SK-N-SH treated with all-trans-retinoic acid at 6 μM for 48 hours (cell line): ENCODE results near the gene COL16A1.

Experiments
- ATAC-seq: fragments of 200-7000 bp; cut with Tn5 transposase; 3 replicates; pipeline ENCODE4 v1.9.1; 2020; ENCODE audit warnings: mild to moderate bottlenecking, moderate library complexity
- ARNTL ChIP-seq: fragments of 450-650 bp; formaldehyde crosslinking; IDR thresholded peaks from 2 replicates; pipeline ENCODE4 v1.5.0; 2020; ENCODE audit warnings: low read depth, mild to moderate bottlenecking, moderate library complexity, borderline replicate concordance
- CSRNP3 ChIP-seq: fragments of 250-450 bp; sonication (Bioruptor Pico); IDR thresholded peaks from 2 replicates; pipeline ENCODE4 v1.5.1; 2021; ENCODE audit warnings: mild to moderate bottlenecking, moderate library complexity
- ESRRG ChIP-seq: fragments of 250-450 bp; sonication (Bioruptor Pico); IDR thresholded peaks from 2 replicates; pipeline ENCODE4 v1.6.1; 2021; ENCODE audit warnings: mild to moderate bottlenecking
- GLIS3 ChIP-seq: fragments of 250-450 bp; sonication (Bioruptor Pico); IDR thresholded peaks from 2 replicates; pipeline ENCODE4 v1.5.0; 2020; ENCODE audit warnings: mild to moderate bottlenecking, moderate library complexity
- ISL1 ChIP-seq: fragments of 250-450 bp; sonication (Bioruptor Pico); IDR thresholded peaks from 2 replicates; pipeline ENCODE4 v2.1.2; 2022; ENCODE audit warnings: mild to moderate bottlenecking, moderate library complexity
- OSR1 ChIP-seq: fragments of 250-450 bp; sonication (Bioruptor Pico); IDR thresholded peaks from 2 replicates; pipeline ENCODE4 v1.8.0; 2022; ENCODE audit warnings: moderate library complexity, mild to moderate bottlenecking, inconsistent platforms
- TCF4 ChIP-seq: fragments of 250-450 bp; sonication (Bioruptor Pico); IDR thresholded peaks from 2 replicates; pipeline ENCODE4 v1.8.0; 2021; ENCODE audit warnings: mild to moderate bottlenecking, moderate library complexity, borderline replicate concordance
- TOX ChIP-seq: fragments of 250-450 bp; sonication (Bioruptor Pico); IDR thresholded peaks from 2 replicates; pipeline ENCODE4 v1.8.0; 2021; ENCODE audit warnings: mild to moderate bottlenecking, moderate library complexity, borderline replicate concordance
- ZC3H10 ChIP-seq: fragments of 250-450 bp; sonication (Bioruptor Pico); IDR thresholded peaks from 2 replicates; pipeline ENCODE4 v1.5.1; 2021; ENCODE audit warnings: mild to moderate bottlenecking, moderate library complexity
- ZFP30 ChIP-seq: fragments of 450-650 bp; formaldehyde crosslinking; IDR thresholded peaks from 2 replicates; pipeline ENCODE4 v1.5.0; 2022; ENCODE audit warnings: mild to moderate bottlenecking, moderate library complexity
- ZNF565 ChIP-seq: fragments of 450-650 bp; formaldehyde crosslinking; conservative IDR thresholded peaks from 2 replicates; pipeline ENCODE4 v1.5.0; 2020; ENCODE audit warnings: low read depth, mild to moderate bottlenecking, moderate library complexity
- ZNF70 ChIP-seq: fragments of 450-650 bp; formaldehyde crosslinking; IDR thresholded peaks from 2 replicates; pipeline ENCODE4 v1.5.0; 2020; ENCODE audit warnings: mild to moderate bottlenecking, moderate library complexity
- ZNF8 ChIP-seq: fragments of 450-650 bp; formaldehyde crosslinking; IDR thresholded peaks from 2 replicates; pipeline ENCODE4 v1.5.0; 2020; ENCODE audit warnings: mild to moderate bottlenecking, moderate library complexity
- TF ChIP-seq, protein P1 (sequence below): fragments of 250-450 bp; sonication (Bioruptor Pico); IDR thresholded peaks from 2 replicates; pipeline ENCODE4 v1.8.0; 2020; ENCODE audit warnings: mild to moderate bottlenecking, moderate library complexity, borderline replicate concordance
- TF ChIP-seq, protein P2 (sequence below): fragments of 250-450 bp; sonication (Bioruptor Pico); IDR thresholded peaks from 2 replicates; pipeline ENCODE4 v1.8.0; 2021; ENCODE audit warnings: low read depth, mild to moderate bottlenecking, moderate library complexity, borderline replicate concordance
- TF ChIP-seq, protein P3 (sequence below): fragments of 250-450 bp; sonication (Bioruptor Pico); IDR thresholded peaks from 2 replicates; pipeline ENCODE4 v1.5.1; 2020; ENCODE audit warnings: low read depth, mild to moderate bottlenecking, moderate library complexity
- TF ChIP-seq, protein P4 (sequence below): fragments of 250-450 bp; sonication (Bioruptor Pico); IDR thresholded peaks from 2 replicates; pipeline ENCODE4 v1.5.0; 2020; ENCODE audit warnings: mild to moderate bottlenecking, moderate library complexity

Gene COL16A1

GRCh38 chr1:31627930-31628559 is 75.8 kb downstream of the COL16A1 start (continued):
- TF ChIP-seq, protein P1, sequence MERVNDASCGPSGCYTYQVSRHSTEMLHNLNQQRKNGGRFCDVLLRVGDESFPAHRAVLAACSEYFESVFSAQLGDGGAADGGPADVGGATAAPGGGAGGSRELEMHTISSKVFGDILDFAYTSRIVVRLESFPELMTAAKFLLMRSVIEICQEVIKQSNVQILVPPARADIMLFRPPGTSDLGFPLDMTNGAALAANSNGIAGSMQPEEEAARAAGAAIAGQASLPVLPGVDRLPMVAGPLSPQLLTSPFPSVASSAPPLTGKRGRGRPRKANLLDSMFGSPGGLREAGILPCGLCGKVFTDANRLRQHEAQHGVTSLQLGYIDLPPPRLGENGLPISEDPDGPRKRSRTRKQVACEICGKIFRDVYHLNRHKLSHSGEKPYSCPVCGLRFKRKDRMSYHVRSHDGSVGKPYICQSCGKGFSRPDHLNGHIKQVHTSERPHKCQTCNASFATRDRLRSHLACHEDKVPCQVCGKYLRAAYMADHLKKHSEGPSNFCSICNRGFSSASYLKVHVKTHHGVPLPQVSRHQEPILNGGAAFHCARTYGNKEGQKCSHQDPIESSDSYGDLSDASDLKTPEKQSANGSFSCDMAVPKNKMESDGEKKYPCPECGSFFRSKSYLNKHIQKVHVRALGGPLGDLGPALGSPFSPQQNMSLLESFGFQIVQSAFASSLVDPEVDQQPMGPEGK = no peak
- TF ChIP-seq, protein P2, sequence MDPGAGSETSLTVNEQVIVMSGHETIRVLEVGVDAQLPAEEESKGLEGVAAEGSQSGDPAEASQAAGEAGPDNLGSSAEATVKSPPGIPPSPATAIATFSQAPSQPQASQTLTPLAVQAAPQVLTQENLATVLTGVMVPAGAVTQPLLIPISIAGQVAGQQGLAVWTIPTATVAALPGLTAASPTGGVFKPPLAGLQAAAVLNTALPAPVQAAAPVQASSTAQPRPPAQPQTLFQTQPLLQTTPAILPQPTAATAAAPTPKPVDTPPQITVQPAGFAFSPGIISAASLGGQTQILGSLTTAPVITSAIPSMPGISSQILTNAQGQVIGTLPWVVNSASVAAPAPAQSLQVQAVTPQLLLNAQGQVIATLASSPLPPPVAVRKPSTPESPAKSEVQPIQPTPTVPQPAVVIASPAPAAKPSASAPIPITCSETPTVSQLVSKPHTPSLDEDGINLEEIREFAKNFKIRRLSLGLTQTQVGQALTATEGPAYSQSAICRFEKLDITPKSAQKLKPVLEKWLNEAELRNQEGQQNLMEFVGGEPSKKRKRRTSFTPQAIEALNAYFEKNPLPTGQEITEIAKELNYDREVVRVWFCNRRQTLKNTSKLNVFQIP (CRISPR knock-in tag) = no peak
- TF ChIP-seq ISL1 (CRISPR knock-in tag) (0 out of 2 replicates have a peak, but pooled peaks have one; percentile 32), ZNF8 (CRISPR knock-in tag) (peak; percentile 94), TCF4 (peak; percentile 86), ZFP30 (no peak)

DNA sequence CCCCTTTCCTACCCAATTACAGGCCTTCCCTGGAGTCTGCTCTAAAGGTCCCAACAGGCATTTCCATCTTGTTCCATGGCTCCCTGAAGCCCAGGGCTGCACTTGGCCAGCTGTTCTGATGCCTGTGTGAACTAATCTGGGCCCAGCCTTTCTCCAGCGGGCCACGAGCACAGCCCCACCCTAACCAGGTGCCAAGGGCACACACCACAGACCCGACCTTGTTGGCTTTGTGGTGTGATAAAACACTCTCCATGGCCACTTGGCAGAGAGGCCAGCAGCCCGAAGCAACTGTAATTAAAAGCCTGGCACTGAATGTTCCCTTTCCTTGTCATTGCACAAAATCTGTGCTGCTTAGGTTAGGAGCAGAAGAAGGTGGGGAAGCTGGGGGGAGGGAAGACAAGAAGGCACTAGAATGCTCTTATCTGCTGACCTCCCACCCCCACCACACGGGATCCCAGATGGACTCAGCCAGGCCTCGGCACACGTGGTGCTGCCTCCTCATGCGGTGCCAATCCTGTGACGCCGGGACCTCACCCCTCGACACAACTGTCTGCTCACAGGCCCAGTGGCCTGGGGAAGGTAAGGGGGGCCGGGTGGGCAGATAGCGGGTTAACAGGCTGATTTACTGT is 76.4 kb downstream of the COL16A1 start:
- TF ChIP-seq ZNF8 (CRISPR knock-in tag) (no peak), ARNTL (CRISPR knock-in tag) (no peak), GLIS3 (no peak), ZFP30 (no peak), ZNF70 (CRISPR knock-in tag) (no peak), TOX (no peak), OSR1 (CRISPR knock-in tag) (no peak), ESRRG (CRISPR knock-in tag) (no peak), CSRNP3 (no peak), ZC3H10 (CRISPR knock-in tag) (no peak), ZNF565 (CRISPR knock-in tag) (no peak)
- TF ChIP-seq, protein P1 = no peak
- TF ChIP-seq, protein P2 (CRISPR knock-in tag) = no peak
- TF ChIP-seq, protein P3, sequence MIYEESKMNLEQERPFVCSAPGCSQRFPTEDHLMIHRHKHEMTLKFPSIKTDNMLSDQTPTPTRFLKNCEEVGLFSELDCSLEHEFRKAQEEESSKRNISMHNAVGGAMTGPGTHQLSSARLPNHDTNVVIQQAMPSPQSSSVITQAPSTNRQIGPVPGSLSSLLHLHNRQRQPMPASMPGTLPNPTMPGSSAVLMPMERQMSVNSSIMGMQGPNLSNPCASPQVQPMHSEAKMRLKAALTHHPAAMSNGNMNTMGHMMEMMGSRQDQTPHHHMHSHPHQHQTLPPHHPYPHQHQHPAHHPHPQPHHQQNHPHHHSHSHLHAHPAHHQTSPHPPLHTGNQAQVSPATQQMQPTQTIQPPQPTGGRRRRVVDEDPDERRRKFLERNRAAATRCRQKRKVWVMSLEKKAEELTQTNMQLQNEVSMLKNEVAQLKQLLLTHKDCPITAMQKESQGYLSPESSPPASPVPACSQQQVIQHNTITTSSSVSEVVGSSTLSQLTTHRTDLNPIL (CRISPR knock-in tag) = no peak
- TF ChIP-seq, protein P4, sequence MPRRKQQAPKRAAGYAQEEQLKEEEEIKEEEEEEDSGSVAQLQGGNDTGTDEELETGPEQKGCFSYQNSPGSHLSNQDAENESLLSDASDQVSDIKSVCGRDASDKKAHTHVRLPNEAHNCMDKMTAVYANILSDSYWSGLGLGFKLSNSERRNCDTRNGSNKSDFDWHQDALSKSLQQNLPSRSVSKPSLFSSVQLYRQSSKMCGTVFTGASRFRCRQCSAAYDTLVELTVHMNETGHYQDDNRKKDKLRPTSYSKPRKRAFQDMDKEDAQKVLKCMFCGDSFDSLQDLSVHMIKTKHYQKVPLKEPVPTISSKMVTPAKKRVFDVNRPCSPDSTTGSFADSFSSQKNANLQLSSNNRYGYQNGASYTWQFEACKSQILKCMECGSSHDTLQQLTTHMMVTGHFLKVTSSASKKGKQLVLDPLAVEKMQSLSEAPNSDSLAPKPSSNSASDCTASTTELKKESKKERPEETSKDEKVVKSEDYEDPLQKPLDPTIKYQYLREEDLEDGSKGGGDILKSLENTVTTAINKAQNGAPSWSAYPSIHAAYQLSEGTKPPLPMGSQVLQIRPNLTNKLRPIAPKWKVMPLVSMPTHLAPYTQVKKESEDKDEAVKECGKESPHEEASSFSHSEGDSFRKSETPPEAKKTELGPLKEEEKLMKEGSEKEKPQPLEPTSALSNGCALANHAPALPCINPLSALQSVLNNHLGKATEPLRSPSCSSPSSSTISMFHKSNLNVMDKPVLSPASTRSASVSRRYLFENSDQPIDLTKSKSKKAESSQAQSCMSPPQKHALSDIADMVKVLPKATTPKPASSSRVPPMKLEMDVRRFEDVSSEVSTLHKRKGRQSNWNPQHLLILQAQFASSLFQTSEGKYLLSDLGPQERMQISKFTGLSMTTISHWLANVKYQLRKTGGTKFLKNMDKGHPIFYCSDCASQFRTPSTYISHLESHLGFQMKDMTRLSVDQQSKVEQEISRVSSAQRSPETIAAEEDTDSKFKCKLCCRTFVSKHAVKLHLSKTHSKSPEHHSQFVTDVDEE (CRISPR knock-in tag) = no peak
- peak; percentile 14; the same call in 2 of the 3 replicates for ATAC-seq
